ENCODE results near the gene C11orf52.

C11orf52 gene

GRCh38 chr11:111975076-111975806 is 56.5 kb downstream of the C11orf52 start:
- no peak for DNase-seq (ENCODE audit: low read depth in 2 of 2)

- no peak for DNase-seq (ENCODE audit: low read depth in 2 of 2)
These were observed 57.5 kb downstream of the C11orf52 start for GRCh38 chr11:111976119-111976766.
